AG04449 (cell line): ENCODE measurements around the gene KRTAP6-3.

ENCODE experiments used
- CTCF ChIA-PET: fragments of 350-600 bp; formaldehyde crosslinking; extraction: SDS; loops from one replicate; lab custom pipeline; 2021; ENCODE audit warnings: antibody characterized with exemption; lab: Yijun Ruan, JAX
- POLR2A ChIA-PET: fragments of 400-600, 350-600 bp; formaldehyde crosslinking; extraction: SDS; loops from one replicate; lab custom pipeline; 2020; ENCODE audit warnings: antibody characterized with exemption, inconsistent platforms; lab: Yijun Ruan, JAX
- DNase-seq: peaks from one replicate; pipeline ENCODE4 v3.0.0-alpha.2; 2010; ENCODE audit warnings: low read depth, low spot score
- H3K4me3 ChIP-seq: 2 replicates; pipeline ENCODE4 v1.5.1; 2011; ENCODE audit warnings: low read depth, mild to moderate bottlenecking, control low read depth, low read length
- TF ChIP-seq, protein P1 (sequence below): IDR thresholded peaks from one replicate; pipeline ENCODE4 v1.5.1; 2011; ENCODE audit warnings: mild to moderate bottlenecking, moderate library complexity, low read length, control low read depth, inconsistent platforms; ENCODE audit not compliant: insufficient read depth; ENCODE audit errors: missing control alignments

The KRTAP6-3 gene

DNA sequence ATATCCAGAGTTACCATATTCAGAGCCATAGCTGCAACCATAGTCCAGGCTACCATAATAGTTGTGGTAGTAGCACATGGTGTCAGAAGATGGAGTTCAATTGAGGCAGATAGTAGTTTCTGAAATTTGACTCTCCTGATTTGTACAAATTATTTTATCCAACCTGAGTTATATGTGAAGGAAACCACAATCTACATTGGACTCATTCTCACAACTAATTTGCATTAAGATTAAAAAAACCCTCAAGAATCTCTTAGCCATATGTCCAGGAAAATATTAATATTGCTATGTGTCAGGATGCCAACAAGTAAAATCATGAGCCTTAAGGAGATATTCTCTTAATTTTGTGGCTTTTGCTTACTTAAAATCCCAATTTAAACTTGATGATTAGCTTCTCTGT, 1.9 kb upstream of the KRTAP6-3 start, which contains the start of gene KRTAP22-2:
Gene KRTAP22-2, minus strand, starts transcription at position 101 of the 400 bp plus-strand sequence.
- DNase-seq, result no peak
- TF ChIP-seq, protein P1, sequence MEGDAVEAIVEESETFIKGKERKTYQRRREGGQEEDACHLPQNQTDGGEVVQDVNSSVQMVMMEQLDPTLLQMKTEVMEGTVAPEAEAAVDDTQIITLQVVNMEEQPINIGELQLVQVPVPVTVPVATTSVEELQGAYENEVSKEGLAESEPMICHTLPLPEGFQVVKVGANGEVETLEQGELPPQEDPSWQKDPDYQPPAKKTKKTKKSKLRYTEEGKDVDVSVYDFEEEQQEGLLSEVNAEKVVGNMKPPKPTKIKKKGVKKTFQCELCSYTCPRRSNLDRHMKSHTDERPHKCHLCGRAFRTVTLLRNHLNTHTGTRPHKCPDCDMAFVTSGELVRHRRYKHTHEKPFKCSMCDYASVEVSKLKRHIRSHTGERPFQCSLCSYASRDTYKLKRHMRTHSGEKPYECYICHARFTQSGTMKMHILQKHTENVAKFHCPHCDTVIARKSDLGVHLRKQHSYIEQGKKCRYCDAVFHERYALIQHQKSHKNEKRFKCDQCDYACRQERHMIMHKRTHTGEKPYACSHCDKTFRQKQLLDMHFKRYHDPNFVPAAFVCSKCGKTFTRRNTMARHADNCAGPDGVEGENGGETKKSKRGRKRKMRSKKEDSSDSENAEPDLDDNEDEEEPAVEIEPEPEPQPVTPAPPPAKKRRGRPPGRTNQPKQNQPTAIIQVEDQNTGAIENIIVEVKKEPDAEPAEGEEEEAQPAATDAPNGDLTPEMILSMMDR, result no peak
- no peak within 1 kb of the TSS for H3K4me3 ChIP-seq
- ChIA-PET CTCF (no interaction called here), POLR2A (no interaction called here)

DNA sequence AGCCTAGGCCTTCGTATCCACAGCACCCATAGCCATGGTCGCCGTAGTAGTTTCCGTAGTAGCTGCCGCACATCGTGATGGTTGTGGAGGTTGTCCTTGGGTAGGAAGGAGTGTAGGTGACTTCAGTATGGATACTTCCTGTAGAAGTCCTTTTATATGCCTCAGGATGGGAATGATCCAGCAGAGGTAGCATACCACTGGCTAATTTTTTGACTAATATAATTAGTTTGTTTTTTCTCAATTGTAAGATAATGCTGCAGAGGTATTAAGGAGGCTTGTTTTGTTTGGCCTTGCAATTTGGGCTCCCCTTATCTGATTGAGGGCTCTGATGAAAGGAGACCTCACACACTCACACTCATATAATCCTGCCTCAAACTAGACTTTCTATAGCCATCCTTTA, 6.6 kb downstream of the KRTAP6-3 start, which contains the start of gene KRTAP6-2:
Gene KRTAP6-2, minus strand, starts transcription at position 101 of the 400 bp plus-strand sequence. Its CDS starts 28 bp downstream, at position 73.
- CTCF ChIA-PET, result no interaction called here
- TF ChIP-seq, protein P1, result no peak
- no peak within 1 kb of the TSS for H3K4me3 ChIP-seq
- POLR2A ChIA-PET, result no interaction called here
- DNase-seq, result no peak

- ChIA-PET POLR2A (no interaction called here), CTCF (no interaction called here)
- H3K4me3 ChIP-seq, result no peak within 1 kb of the TSS
- DNase-seq, result no peak
- TF ChIP-seq, protein P1, result no peak
These were observed 8.5 kb downstream of the KRTAP6-3 start, which contains the start of gene KRTAP22-1 for GRCh38 chr21:30600787-30601186. KRTAP22-1 (plus strand) TSS chr21:30601087.

DNA sequence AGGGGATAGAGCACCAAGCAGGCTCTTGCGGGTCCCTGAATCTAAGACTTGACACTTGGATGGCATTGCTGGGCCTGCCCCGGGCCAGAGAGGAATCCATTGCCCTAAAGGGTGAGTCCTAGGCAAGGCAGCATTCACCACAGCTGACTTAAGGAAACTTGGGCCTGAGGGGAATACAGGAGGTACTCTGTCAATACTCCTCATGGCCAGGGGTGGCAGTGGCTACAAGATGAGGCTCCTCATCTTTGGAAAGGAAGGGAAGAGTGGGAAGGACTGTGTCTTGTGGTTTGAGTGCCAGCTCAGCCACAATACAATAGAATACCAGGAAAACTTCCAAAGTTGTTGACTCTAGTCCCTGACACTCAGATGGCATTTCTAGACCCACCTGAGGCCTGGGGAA, 13.7 kb downstream of the KRTAP6-3 start:
- POLR2A ChIA-PET, result no interaction called here
- TF ChIP-seq, protein P1, result no peak
- no peak for DNase-seq
- CTCF ChIA-PET, result no interaction called here
- H3K4me3 ChIP-seq, result no peak overlapping the region

GRCh38 chr21:30612132-30612531, 19.9 kb downstream of the KRTAP6-3 start:
- CTCF ChIA-PET, result no interaction called here
- H3K4me3 ChIP-seq, result no peak overlapping the region
- POLR2A ChIA-PET, result no interaction called here
- TF ChIP-seq, protein P1, result no peak
- no peak for DNase-seq

DNA sequence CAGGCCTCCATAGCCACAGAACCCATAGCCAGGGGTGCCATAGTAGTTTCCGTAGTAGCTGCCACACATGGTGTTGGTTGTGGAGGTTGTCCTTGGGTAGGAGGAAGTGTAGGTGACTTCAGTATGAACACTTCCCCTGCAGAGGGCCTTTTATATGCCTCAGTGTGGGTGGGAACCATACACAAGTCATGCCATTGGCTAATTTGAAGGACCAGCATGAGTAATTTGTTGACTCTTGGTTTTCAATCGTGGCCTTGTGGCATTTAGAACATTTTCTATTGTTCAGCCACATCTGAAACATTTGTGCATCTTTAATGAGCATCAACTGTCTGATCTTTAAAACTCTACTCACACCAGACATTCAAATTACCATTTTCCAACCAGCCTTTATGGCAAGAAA, 21.6 kb downstream of the KRTAP6-3 start, which contains the start of gene KRTAP6-1:
Gene KRTAP6-1, minus strand, starts transcription at position 95 of the 400 bp plus-strand sequence. Its CDS starts 26 bp downstream, at position 69.
- TF ChIP-seq, protein P1, result no peak
- H3K4me3 ChIP-seq, result no peak within 1 kb of the TSS
- no peak for DNase-seq
- ChIA-PET POLR2A (no interaction called here), CTCF (no interaction called here)
